GM12872 (cell line): Measurements from ENCODE around the gene PPP3CA.

Experiments
- TF ChIP-seq, protein P1 (sequence below): IDR thresholded peaks from 3 replicates; pipeline ENCODE4 v1.5.1; 2011; ENCODE audit warnings: low read depth, mild to moderate bottlenecking, low read length, moderate library complexity; ENCODE audit not compliant: insufficient read depth

Gene PPP3CA

DNA sequence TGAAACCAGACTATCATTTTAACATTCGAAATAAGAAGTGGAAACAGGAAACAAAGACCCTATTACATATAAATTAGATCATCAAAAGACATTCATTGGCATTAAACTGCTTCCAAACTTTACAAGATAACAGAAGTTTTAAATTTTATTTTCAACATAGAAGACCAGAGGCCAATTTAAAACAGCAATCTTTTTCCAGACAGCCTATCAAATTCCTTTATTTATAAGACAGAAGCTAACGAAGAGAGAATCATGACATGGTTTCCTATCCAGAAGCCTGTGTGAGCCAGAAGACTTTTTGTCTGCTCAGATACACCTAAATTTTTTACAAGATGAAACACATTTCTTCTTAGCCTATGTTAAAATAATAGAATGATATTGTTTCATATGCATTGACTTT is 291.9 kb downstream of the PPP3CA start:
- TF ChIP-seq, protein P1, sequence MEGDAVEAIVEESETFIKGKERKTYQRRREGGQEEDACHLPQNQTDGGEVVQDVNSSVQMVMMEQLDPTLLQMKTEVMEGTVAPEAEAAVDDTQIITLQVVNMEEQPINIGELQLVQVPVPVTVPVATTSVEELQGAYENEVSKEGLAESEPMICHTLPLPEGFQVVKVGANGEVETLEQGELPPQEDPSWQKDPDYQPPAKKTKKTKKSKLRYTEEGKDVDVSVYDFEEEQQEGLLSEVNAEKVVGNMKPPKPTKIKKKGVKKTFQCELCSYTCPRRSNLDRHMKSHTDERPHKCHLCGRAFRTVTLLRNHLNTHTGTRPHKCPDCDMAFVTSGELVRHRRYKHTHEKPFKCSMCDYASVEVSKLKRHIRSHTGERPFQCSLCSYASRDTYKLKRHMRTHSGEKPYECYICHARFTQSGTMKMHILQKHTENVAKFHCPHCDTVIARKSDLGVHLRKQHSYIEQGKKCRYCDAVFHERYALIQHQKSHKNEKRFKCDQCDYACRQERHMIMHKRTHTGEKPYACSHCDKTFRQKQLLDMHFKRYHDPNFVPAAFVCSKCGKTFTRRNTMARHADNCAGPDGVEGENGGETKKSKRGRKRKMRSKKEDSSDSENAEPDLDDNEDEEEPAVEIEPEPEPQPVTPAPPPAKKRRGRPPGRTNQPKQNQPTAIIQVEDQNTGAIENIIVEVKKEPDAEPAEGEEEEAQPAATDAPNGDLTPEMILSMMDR, result no peak

- TF ChIP-seq, protein P1, result no peak
Observed at GRCh38 chr4:101050837-101051205, 296.5 kb downstream of the PPP3CA start.

GRCh38 chr4:101050088-101050836 is 297.1 kb downstream of the PPP3CA start:
- TF ChIP-seq, protein P1, result no peak

GRCh38 chr4:101049549-101050001 is 297.8 kb downstream of the PPP3CA start:
- TF ChIP-seq, protein P1, result no peak

DNA sequence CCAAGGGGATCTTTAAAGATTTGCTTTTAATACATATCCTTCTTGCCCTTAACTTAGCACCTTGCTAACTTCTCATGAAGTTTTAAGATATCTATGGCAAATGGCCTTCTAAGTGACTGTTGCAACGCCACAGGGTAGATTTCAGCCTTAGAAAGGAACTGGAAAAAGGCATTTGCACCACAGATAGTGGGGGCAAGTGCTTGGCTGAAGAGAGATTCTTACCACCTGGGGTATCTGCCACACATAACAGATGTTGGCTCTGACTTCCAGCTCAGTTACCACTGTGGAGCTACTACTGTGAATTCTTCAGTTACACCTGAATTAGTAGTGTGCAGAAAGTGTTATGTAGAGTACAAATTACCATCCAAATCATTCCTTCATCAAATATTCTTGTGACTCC is 302.6 kb downstream of the PPP3CA start:
- TF ChIP-seq, protein P1, result no peak

DNA sequence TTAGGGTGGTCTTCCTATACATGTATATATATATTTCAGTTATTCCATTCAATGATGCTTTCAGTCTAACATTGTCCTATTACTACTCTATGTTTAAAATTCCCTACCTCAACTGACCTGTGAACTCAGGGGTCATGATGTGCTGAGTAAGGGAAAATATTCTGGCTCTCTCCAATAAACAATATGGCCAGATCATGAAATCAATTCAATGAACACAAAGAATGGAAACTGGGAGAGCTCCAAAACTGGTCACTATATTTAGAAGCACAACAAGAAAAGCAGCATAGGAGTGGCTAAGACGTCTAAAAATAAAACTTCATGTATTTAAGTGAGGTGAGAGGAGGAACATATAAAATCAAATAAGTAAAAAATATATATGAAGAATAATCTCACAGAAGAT is 304.5 kb downstream of the PPP3CA start:
- TF ChIP-seq, protein P1, result no peak

GRCh38 chr4:101040776-101041175 is 306.6 kb downstream of the PPP3CA start:
- TF ChIP-seq, protein P1, result no peak
